PFSK-1 (cell line): Measurements from ENCODE around the gene NMNAT3.

Source experiments
- FOXP2 ChIP-seq: optimal IDR thresholded peaks from 2 replicates; pipeline ENCODE3; 2011; ENCODE audit warnings: borderline replicate concordance, control low read depth, inconsistent platforms; ENCODE audit not compliant: insufficient read depth; ENCODE audit errors: extremely low read length, extremely low read depth
- POLR2AphosphoS5 ChIP-seq: IDR thresholded peaks from 2 replicates; pipeline ENCODE4 v1.6.1; 2012; ENCODE audit warnings: low read depth, mild to moderate bottlenecking, control low read depth, low read length, moderate library complexity
- SIN3A ChIP-seq: IDR thresholded peaks from 2 replicates; pipeline ENCODE4 v1.6.1; 2012; ENCODE audit warnings: mild to moderate bottlenecking, low read length, moderate library complexity, borderline replicate concordance; ENCODE audit not compliant: insufficient read depth
- TAF1 ChIP-seq: IDR thresholded peaks from 2 replicates; pipeline ENCODE4 v1.6.1; 2012; ENCODE audit warnings: low read length, control low read depth, borderline replicate concordance; ENCODE audit not compliant: insufficient read depth
- TF ChIP-seq, protein P1 (sequence below), 2 experiments: IDR thresholded peaks; 2 replicates each; pipeline versions ENCODE4 v1.6.1 to v1.8.0; 2011 to 2012; ENCODE audit warnings: low read depth in 2 of 2, low read length in 2 of 2, control low read depth in 1 of 2, inconsistent platforms in 1 of 2, mild to moderate bottlenecking in 1 of 2, moderate library complexity in 1 of 2; ENCODE audit not compliant: insufficient read depth in 1 of 2

NMNAT3 gene

DNA sequence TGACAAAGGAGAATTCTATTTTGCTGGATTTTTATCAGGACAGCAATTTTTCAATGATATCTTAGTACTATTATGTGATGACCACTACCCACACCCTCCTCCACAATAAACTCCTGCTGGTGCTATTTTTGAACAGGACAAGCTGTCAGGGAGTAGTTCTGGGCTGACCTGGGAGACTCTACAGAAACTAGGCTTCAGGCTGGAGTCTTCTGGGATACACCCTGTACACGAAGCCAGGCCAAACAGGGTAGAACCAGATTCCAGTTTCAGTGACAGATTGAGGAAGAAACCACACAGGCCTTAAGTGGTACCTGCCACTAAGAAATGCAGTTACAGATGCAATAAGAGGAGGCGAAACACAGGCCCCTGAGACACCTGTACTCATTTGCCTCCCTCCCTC lies 12.8 kb downstream of the NMNAT3 start:
- no peak for TF ChIP-seq POLR2AphosphoS5
- TF ChIP-seq FOXP2: no peak
- TF ChIP-seq, protein P1, sequence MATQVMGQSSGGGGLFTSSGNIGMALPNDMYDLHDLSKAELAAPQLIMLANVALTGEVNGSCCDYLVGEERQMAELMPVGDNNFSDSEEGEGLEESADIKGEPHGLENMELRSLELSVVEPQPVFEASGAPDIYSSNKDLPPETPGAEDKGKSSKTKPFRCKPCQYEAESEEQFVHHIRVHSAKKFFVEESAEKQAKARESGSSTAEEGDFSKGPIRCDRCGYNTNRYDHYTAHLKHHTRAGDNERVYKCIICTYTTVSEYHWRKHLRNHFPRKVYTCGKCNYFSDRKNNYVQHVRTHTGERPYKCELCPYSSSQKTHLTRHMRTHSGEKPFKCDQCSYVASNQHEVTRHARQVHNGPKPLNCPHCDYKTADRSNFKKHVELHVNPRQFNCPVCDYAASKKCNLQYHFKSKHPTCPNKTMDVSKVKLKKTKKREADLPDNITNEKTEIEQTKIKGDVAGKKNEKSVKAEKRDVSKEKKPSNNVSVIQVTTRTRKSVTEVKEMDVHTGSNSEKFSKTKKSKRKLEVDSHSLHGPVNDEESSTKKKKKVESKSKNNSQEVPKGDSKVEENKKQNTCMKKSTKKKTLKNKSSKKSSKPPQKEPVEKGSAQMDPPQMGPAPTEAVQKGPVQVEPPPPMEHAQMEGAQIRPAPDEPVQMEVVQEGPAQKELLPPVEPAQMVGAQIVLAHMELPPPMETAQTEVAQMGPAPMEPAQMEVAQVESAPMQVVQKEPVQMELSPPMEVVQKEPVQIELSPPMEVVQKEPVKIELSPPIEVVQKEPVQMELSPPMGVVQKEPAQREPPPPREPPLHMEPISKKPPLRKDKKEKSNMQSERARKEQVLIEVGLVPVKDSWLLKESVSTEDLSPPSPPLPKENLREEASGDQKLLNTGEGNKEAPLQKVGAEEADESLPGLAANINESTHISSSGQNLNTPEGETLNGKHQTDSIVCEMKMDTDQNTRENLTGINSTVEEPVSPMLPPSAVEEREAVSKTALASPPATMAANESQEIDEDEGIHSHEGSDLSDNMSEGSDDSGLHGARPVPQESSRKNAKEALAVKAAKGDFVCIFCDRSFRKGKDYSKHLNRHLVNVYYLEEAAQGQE (IDR thresholded peaks at IDR 0.05; ENCODE audit: insufficient read depth in 1 of 2, low read depth in 2 of 2, low read length in 2 of 2): no peak
- no peak for TF ChIP-seq SIN3A
- no peak for TF ChIP-seq TAF1

DNA sequence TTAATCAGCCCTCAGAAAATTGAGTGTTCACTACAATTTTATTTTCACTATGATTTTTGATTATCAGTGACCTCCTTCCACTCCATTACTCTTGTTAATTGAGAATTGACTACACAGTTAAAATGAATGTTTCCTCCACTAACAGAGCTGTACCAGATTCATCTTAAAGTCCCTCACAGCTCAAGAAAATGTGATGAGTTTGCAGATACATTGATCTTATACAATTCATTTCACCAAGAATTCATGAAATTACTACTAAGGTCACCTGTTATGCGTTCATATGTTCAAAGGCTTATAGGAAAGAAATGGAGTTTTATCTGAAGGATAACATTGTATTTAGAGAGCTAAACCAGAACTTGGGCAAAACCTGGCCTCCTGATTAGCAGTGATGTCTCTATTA lies 17.5 kb downstream of the NMNAT3 start:
- TF ChIP-seq, protein P1 (IDR thresholded peaks at IDR 0.05; ENCODE audit: insufficient read depth in 1 of 2, low read depth in 2 of 2, low read length in 2 of 2): no peak
- no peak for TF ChIP-seq TAF1
- no peak for TF ChIP-seq SIN3A
- no peak for TF ChIP-seq POLR2AphosphoS5

DNA sequence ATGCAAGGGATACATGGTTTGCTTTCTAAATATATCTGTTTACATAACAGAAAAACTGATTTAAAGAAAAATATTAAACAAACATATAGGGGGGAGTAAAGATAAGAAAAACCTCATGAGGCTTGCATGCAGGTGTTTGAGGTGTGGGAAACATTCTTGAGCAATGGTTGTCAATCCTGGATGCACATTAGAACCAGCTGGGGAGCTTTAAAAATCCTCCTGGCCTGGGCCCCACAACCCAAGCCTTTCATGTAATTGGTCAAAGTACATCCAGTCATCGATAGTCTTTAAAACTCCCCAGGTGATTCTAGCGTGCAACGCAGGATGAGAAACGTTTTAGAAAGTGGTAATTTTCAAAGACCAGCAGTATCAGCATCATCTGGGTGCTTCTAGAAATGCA lies 18.3 kb downstream of the NMNAT3 start:
- TF ChIP-seq POLR2AphosphoS5 (no peak), FOXP2 (no peak), TAF1 (no peak), SIN3A (no peak)
- TF ChIP-seq, protein P1 (IDR thresholded peaks at IDR 0.05; ENCODE audit: insufficient read depth in 1 of 2, low read depth in 2 of 2, low read length in 2 of 2): no peak

DNA sequence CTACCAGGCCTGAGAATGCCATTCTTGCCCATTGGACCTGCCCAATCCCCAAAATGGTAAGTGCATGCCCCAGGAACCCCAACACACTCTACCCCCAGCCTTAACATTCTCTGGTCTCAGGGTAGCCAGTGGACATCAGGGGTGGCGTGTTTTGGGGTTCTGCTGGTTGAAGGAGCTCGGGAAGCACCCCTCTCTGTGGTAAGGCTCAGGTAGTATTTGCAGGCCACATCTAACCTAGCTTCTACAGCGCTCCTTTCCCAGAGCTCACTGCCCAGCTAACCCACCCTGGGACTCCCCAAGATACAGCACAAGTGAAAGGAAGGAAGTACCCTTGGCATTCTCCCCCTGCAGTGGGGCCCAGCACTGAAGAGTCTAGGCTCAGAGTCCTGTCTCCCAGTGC lies 19.8 kb downstream of the NMNAT3 start:
- TF ChIP-seq, protein P1 (IDR thresholded peaks at IDR 0.05; ENCODE audit: insufficient read depth in 1 of 2, low read depth in 2 of 2, low read length in 2 of 2): no peak
- no peak for TF ChIP-seq TAF1
- TF ChIP-seq FOXP2: no peak
- TF ChIP-seq SIN3A: no peak
- TF ChIP-seq POLR2AphosphoS5: no peak

DNA sequence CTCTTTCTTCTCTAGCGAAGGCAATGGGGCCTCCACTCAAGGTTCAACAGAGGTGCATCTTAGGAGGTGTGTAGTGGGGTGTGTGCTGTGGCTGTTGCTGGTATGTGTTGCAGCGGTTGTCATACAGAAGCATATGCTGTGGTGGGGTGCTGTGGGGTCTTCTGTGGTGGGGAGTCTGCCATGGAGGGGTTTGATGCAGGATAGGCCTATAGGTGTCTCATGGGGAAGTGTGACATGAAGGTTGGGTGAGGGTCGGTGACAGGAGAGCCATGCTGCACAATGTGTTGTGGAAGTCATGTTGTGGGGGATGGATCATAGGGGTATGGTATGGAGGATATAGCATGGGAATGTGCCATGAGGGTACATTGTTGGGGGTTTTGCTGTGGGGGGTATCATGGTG lies 20.3 kb downstream of the NMNAT3 start:
- TF ChIP-seq, protein P1 (IDR thresholded peaks at IDR 0.05; ENCODE audit: insufficient read depth in 1 of 2, low read depth in 2 of 2, low read length in 2 of 2): no peak
- TF ChIP-seq TAF1: no peak
- TF ChIP-seq FOXP2: no peak
- no peak for TF ChIP-seq POLR2AphosphoS5
- TF ChIP-seq SIN3A: no peak
